GM12878 (cell line): ENCODE results near the gene BNIP5. TPM values are rescaled to one million over a fixed set of nuclear protein-coding genes. Genes with fewer than 3 reads are reported as not detected.

Experiments
- ATAC-seq: fragments of 200-7000 bp; cut with Tn5 transposase; 3 replicates; pipeline ENCODE4 v1.9.1; 2020; ENCODE audit warnings: mild to moderate bottlenecking, moderate library complexity
- BruUV-seq: library from RNA; stranded (reverse); fragments of 400-500 nt; replicated peaks from 2 replicates; lab custom pipeline; 2021; lab: Mats Ljungman, UMichigan
- CTCF ChIA-PET: fragments of 300-600 bp; sonication (Branson Sonifier 250); formaldehyde crosslinking; extraction: SDS; loops from one replicate; lab custom pipeline; 2021; ENCODE audit warnings: inconsistent platforms; lab: Yijun Ruan, JAX
- POLR2A ChIA-PET: fragments of 350-600 bp; formaldehyde crosslinking; extraction: SDS; loops from one replicate; lab custom pipeline; 2021; ENCODE audit warnings: inconsistent platforms; lab: Charles Lee
- RAD21 ChIA-PET: fragments of 300-600 bp; sonication (Branson Sonifier 250); formaldehyde crosslinking; loops from one replicate; lab custom pipeline; 2023; ENCODE audit warnings: antibody characterized with exemption; ENCODE audit not compliant: unreplicated experiment; lab: Charles Lee
- SMC1A ChIA-PET: fragments of 300-600 bp; sonication (Branson Sonifier 250); formaldehyde crosslinking; loops from one replicate; lab custom pipeline; 2023; ENCODE audit not compliant: unreplicated experiment, uncharacterized antibody; lab: Charles Lee
- DNase-seq: peaks from one replicate; pipeline ENCODE4 v3.0.0-alpha.2; 2011; ENCODE audit warnings: low read depth, low spot score
- FAIRE-seq: peaks from 3 replicates; lab custom pipeline; 2011; peaks lifted over from hg19 to GRCh38; lab: Jason Lieb, UNC
- H2AFZ ChIP-seq: 2 replicates; pipeline ENCODE4 v1.6.0; 2011; ENCODE audit warnings: low read depth, low read length, control low read depth; ENCODE audit not compliant: control insufficient read depth
- H3K27ac ChIP-seq: 2 replicates; pipeline ENCODE4 v1.5.1; 2011; ENCODE audit warnings: control low read depth; ENCODE audit not compliant: control insufficient read depth, insufficient read depth
- H3K27me3 ChIP-seq, 2 experiments: replicated peaks in 1 of 2; 2 replicates each; pipeline versions ENCODE4 v1.6.0 to v1.6.1; 2011; ENCODE audit warnings: low read length in 1 of 2; ENCODE audit not compliant: control insufficient read depth in 2 of 2, insufficient read depth in 2 of 2
- H3K36me3 ChIP-seq, 2 experiments: 2 replicates each; pipeline ENCODE4 v1.5.1; 2011; ENCODE audit warnings: low read length in 1 of 2; ENCODE audit not compliant: control insufficient read depth in 2 of 2, insufficient read depth in 2 of 2
- H3K4me1 ChIP-seq: 2 replicates; pipeline ENCODE4 v1.6.1; 2011; ENCODE audit warnings: mild to moderate bottlenecking, low read length, moderate library complexity, mixed read lengths; ENCODE audit not compliant: control insufficient read depth, insufficient read depth
- H3K4me2 ChIP-seq: 2 replicates; pipeline ENCODE4 v1.6.0; 2011; ENCODE audit warnings: control low read depth; ENCODE audit not compliant: control insufficient read depth, insufficient read depth
- H3K4me3 ChIP-seq: fragments of 200-600 bp; sonication (generic); 2 replicates; pipeline ENCODE4 v1.5.1; 2016
- H3K79me2 ChIP-seq: 2 replicates; pipeline ENCODE4 v1.6.0; 2011; ENCODE audit warnings: low read length; ENCODE audit not compliant: control insufficient read depth, insufficient read depth
- H3K9ac ChIP-seq: 2 replicates; pipeline ENCODE4 v1.8.0; 2011; ENCODE audit warnings: low read length, control low read depth, mixed read lengths; ENCODE audit not compliant: control insufficient read depth, insufficient read depth
- H3K9me3 ChIP-seq: replicated peaks from 3 replicates; pipeline ENCODE4 v1.5.1; 2011; ENCODE audit warnings: mild to moderate bottlenecking, low read length; ENCODE audit not compliant: control insufficient read depth, insufficient read depth
- H4K20me1 ChIP-seq: 2 replicates; pipeline ENCODE4 v1.6.0; 2011; ENCODE audit not compliant: control insufficient read depth, insufficient read depth
- NR2F1 ChIP-seq: fragments of 450-650 bp; conservative IDR thresholded peaks from 2 replicates; pipeline ENCODE4 v1.6.1; 2017; ENCODE audit warnings: mild to moderate bottlenecking
- WGBS: methylation state at CpG from one replicate; pipeline ENCODE4 v1.1.6; 2016; ENCODE audit warnings: low lambda C conversion rate; ENCODE audit not compliant: insufficient replicate concordance, insufficient coverage; ENCODE audit errors: missing lambda C conversion rate; 5-methylcytosine and 5-hydroxymethylcytosine counted together
- in situ Hi-C: fragments of 300-500 bp; cut with MboI; formaldehyde crosslinking; loops from 9 replicates; pipeline ENCODE4 v1.14.3; 2018; ENCODE audit warnings: mixed read lengths
- intact Hi-C: fragments of 100-400 bp; cut with micrococcal nuclease; formaldehyde crosslinking; loops from one replicate; pipeline ENCODE4 v1.14.2; 2022; ENCODE audit not compliant: unreplicated experiment
- polyA plus RNA-seq, 11 experiments: library from polyadenylated mRNA; depleted of rRNA in 4 of 11; unstranded in 6 of 11; stranded (reverse) in 5 of 11; fragments of >200 nt; fragmentation: Nextera tagmentation in 4 of 11; fragmentation: Illumina TruSeq in 1 of 11; extraction: Ambion mirVana in 4 of 11; extraction: Trizol in 1 of 11; gene quantifications; 1 replicate in 1 of 11; 2 replicates in 10 of 11; pipeline versions ENCODE4 v1.2.1 to v1.2.3, GENCODE V29; 2011 to 2016; ENCODE audit warnings: inconsistent platforms in 2 of 11, missing spikeins in 2 of 11, low read depth in 1 of 11
- total RNA-seq, 4 experiments: library from RNA; depleted of rRNA in 3 of 4; stranded (reverse); fragments of >200 nt in 3 of 4; fragmentation: Illumina TruSeq in 1 of 4; extraction: Trizol in 1 of 4; gene quantifications; 2 replicates each; pipeline versions ENCODE4 v1.2.1 to v1.2.3, GENCODE V29; 2013 to 2021
- TF ChIP-seq, protein P1 (sequence below): fragments of 450-650 bp; IDR thresholded peaks from 2 replicates; pipeline ENCODE4 v1.6.1; 2016; ENCODE audit warnings: mild to moderate bottlenecking, moderate library complexity, borderline replicate concordance

Gene BNIP5
- total and polyA plus RNA-seq, 10 of the 15 experiments (the other 5 are each of a cell fraction or from before 2014, with no cell fraction given): 0.02 to 0.68 (median 0.05) TPM; not detected in 2

DNA sequence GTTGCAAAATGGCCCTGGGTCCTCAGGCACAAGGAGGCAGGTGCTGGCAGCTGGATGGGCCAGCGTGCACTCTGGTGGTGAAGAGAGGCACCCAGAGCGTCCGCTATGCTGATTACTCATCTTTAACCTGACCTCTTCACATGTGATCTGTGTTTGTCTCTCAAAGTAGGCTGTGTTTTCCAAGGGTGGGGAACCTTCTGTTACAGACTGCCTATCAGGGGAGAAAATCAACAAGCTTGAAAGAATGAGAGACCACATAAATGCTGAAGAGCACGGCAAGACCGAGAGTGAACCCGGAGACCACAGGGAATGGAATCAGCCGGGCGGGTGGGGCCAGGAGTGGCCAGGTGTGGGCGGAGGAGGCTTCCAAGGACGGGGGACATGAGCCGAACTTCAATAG lies 16.2 kb downstream of the BNIP5 start:
- Histone ChIP-seq H3K4me1 (no peaks in the 10 kb centered on the region), H3K27me3 (no peaks in the 10 kb centered on the region), H3K79me2 (no peaks in the 10 kb centered on the region), H3K9ac (no peak overlapping the region), H2AFZ (no peak overlapping the region), H4K20me1 (no peaks in the 10 kb centered on the region), H3K9me3 (no peaks in the 10 kb centered on the region), H3K36me3 (no peaks in the 10 kb centered on the region), H3K27ac (no peak overlapping the region), H3K4me3 (no peak overlapping the region), H3K4me2 (no peak overlapping the region)
- no TSS peak for BruUV-seq
- DNase-seq (no peak), ATAC-seq (no peak), FAIRE-seq (no peak)
- SMC1A ChIA-PET: interaction anchor here (1.1 to 3.0 kb wide), 3 partner anchors 14 to 38 kb away, joined by 3 to 9 read pairs (median 5); partner anchors contain the start of gene BNIP5
- RAD21 ChIA-PET: no interaction called here
- intact Hi-C loops: no loop called here
- TF ChIP-seq, protein P1, sequence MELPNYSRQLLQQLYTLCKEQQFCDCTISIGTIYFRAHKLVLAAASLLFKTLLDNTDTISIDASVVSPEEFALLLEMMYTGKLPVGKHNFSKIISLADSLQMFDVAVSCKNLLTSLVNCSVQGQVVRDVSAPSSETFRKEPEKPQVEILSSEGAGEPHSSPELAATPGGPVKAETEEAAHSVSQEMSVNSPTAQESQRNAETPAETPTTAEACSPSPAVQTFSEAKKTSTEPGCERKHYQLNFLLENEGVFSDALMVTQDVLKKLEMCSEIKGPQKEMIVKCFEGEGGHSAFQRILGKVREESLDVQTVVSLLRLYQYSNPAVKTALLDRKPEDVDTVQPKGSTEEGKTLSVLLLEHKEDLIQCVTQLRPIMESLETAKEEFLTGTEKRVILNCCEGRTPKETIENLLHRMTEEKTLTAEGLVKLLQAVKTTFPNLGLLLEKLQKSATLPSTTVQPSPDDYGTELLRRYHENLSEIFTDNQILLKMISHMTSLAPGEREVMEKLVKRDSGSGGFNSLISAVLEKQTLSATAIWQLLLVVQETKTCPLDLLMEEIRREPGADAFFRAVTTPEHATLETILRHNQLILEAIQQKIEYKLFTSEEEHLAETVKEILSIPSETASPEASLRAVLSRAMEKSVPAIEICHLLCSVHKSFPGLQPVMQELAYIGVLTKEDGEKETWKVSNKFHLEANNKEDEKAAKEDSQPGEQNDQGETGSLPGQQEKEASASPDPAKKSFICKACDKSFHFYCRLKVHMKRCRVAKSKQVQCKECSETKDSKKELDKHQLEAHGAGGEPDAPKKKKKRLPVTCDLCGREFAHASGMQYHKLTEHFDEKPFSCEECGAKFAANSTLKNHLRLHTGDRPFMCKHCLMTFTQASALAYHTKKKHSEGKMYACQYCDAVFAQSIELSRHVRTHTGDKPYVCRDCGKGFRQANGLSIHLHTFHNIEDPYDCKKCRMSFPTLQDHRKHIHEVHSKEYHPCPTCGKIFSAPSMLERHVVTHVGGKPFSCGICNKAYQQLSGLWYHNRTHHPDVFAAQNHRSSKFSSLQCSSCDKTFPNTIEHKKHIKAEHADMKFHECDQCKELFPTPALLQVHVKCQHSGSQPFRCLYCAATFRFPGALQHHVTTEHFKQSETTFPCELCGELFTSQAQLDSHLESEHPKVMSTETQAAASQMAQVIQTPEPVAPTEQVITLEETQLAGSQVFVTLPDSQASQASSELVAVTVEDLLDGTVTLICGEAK: no peak
- peak; percentile 39; the same call in 1 of the 2 replicates for TF ChIP-seq NR2F1
- POLR2A ChIA-PET: no interaction called here
- CTCF ChIA-PET: interaction anchor here (0.9 to 2.3 kb wide), 6 partner anchors 13 to 114 kb away, joined by 3 to 8 read pairs (median 4); partner anchors contain the start of gene BNIP5
- 55% methylated on average over 11 of the region's 11 CpGs for WGBS
- in situ Hi-C loops: no loop called here
